NCI-H1930 (cell line): ENCODE data around the gene FBXO3.
"Not testable (repeated sequence)": the region's sequence is repeated elsewhere in the genome, so short reads cannot be mapped to it uniquely, and the experiment has no call there.

Source experiments
- DNase-seq, 2 experiments: peaks; one replicate each; lab custom pipeline; 2025; lab: John Stamatoyannopoulos, UW

FBXO3 gene

GRCh38 chr11:33772300-33772699 is 2.0 kb downstream of the FBXO3 start:
- DNase-seq, result no peak

DNA sequence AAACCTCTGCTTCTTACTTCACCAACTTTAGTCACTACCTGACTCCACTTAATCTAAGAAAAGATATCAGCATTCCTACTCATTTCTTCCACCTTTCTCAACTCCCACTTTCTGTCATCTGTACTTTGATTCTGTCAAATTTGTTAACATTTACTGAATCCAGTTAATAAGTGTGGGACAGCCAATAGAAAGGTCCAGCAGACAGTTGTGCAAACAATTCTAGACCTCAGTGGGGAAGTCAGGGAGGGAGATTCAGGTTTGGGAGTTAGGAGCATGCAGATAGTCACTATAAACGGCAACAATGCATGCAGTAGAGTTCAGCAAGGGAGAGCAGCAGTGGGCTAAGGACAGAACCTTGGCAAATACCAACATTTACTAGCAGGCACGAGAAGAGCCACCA is 4.1 kb downstream of the FBXO3 start:
- no peak for DNase-seq

- no peak for DNase-seq
Observed at GRCh38 chr11:33769542-33769941, 4.8 kb downstream of the FBXO3 start.

- DNase-seq, result no peak
Observed at GRCh38 chr11:33767624-33768023, 6.7 kb downstream of the FBXO3 start.

DNA sequence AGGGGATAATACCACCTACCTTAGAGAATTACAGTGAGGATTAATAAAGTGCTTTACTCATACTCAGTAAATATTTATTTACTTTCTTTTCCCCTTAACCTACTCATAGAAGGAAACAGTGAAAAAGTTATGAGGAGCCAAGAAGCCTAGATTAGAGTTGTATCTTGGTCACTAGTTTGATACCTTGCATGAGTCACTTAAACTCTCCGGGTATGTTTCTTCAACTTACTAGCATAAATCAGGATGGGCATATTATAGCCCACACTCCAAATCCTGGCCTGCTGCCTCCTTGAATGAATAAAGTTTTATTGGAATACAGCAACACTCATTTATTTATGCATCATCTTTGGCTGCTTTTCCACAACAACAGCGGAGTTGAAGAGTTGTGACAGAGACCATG is 8.2 kb downstream of the FBXO3 start:
- DNase-seq, result no peak

GRCh38 chr11:33761471-33761870 is 12.8 kb downstream of the FBXO3 start:
- no peak for DNase-seq

DNA sequence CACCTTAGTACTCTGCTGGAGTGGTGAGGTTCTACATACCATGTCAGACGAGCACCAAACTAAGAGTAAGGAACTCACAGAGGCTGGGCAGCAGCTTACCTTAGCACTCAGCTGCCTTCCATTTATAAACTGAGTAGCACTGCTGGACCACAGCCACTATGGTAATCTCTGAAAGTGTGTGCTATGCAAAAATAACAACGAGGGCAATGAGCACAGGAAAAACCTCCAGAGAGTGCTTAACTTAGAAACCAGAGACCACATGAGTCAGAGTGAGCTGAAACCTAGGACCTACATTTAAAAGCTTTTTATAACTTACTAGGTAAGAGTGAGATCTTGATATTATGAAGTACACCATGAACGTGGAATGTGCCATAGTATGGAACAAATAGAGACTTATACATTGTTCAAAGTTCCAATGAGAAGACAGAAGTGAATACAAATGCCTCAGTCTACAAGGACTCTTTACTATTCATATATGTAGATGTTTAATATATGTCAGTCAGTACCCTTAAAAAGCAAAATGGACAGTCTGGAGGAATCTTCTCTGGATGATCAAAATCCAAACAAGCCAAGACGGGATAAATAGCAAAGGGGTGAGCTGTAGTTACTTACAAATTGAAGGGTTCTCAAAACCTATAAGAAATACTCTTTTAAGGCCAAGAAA is 20.9 kb downstream of the FBXO3 start:
- DNase-seq, result no peak

- no peak for DNase-seq
Observed at GRCh38 chr11:33751878-33752277, 22.4 kb downstream of the FBXO3 start.

DNA sequence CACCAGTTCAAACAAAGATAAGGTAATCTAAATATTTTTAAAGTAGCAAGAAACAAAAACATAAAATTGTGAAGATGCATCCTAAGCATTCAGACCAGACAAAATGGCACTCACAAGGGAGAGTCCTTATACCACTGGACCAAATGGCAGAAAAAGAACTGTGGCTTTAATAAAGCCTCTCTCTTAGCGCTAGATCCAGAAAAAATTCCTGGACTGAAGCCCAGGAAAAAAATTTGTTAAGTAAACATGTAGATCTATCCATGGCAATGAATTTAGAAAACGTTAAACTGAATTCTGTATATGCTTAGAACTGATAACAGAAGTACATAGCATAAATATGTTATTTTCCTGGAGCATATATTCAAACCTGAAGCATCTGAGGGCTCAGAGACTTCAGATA is 26.3 kb downstream of the FBXO3 start:
- no peak for DNase-seq

GRCh38 chr11:33743291-33743690 is 31.0 kb downstream of the FBXO3 start:
- no peak for DNase-seq

GRCh38 chr11:33742249-33742851 is 32.0 kb downstream of the FBXO3 start:
- no peak for DNase-seq

DNA sequence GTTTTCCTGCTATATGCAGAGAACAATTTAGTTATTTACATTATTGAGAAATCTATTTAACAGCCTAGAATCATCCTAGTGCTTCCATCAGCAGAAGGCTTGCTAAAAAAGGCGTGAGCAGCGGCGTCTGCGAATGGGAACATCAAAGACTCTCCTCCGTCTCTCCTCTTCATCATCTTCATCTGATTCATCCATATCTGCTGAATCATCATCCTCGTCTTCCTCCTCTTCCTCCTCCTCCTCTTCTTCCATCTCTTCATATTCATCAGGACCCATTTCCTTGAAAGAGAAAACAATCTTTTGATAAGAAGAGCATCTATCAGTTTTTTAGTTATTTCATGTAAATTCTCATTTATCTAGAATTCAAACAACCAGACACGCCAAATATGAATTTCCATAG is 32.5 kb downstream of the FBXO3 start:
- no peak for DNase-seq

- DNase-seq, result no peak
Observed at GRCh38 chr11:33737362-33737821, 36.9 kb downstream of the FBXO3 start.

- DNase-seq, result peak; percentile 75 to 88
Observed at GRCh38 chr11:33736148-33736812, 38.0 kb downstream of the FBXO3 start, which contains the start of gene CD59. CD59 (minus strand) TSS chr11:33736423; CDS start chr11:33722445, 13,978 bp downstream.

DNA sequence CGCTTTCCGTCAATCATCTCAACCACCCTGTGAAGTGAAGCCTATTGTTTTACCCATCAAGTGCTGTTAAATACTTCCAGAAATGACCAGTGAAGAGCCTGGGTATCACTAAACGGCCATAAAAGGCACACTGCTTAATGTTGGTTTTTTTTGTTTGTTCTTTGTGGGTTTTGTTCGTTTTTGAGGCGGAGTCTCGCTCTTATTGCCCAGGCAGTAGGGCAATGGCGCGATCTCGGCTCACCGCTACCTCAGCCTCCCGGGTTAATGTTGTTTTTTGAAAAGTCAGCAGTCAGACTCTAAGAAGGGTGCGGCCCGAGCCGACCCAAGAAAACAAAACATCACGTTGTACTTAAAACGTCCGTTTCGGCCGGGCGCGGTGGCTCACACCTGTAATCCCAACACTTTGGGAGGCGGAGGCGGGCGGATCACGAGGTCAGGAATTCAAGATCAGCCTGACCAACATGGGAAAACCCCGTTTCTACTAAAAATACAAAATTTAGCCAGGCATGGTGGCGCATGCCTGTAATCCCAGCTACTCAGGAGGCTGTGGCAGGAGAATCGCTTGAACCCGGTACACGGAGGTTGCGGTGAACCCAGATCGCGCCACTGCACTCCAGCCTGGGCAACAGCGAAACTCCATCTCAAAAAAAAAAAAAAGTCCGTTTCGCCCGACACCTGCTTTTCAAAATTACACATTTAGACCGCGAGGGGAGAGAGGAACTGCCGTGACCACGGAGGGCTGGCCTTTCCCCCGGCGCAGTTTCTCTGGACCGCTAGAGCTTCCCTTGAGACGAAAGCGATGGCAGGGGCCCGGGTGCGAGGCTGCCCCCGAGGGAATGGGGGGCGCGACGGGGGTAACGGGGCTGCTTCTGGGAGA is 38.8 kb downstream of the FBXO3 start:
- peak in 1 of 2 experiments; percentile 11 for DNase-seq

DNA sequence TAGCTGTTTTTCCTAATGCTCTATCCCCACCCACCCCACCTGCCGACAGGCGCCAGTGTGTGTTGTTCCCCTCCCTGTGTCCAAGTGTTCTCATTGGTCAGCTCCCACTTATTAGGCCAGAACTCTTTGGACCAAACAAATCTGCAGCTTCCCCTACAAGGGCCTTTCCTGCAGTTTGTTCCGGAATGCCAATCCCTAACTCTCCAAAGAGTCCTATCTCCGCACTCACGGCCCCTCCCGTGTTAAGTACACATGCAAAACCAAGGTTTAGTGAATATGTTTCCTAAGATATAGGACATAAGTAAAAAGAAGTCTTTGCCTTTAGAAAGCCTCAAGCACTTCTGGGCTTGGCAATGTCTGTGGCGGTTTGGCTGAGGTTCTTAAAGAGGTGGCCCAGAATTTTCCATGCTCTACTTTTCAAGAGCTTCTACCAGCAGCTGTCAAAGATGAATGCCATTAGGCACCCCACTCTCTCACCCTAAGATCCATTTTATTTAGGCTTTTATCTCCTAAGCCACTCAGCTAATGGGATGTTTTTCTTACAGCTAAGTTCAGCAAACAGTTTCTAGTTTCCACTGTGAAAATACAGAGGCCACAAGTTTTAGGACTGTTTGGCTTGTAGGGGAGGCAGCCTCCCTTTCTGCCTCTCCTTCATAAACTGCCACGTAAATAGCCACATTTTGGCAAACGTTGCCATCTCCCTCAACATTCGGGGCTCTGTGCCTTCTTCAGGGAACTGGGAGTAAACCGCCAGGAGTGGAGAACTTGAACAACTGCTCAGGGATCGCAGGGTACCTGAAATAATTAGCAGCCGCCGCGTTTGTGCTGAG is 39.7 kb downstream of the FBXO3 start:
- no peak for DNase-seq

DNA sequence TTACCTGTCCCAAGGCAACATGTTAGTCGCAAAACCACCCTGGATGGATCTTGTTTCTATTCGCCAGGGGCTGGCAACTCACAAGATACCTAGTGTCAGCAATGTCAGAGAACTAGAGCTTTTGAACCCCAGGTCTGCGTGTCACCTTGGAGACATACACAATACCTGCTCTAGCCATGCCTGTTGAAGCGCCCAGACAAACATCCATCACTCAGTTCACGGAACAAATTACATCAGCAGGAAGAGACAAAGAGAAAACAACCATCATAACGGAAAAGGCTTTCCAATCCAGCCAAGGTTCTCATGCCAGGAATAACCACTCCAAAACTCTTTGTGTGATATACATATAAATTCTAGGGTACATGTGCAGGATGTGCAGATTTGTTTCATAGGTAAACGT is 40.3 kb downstream of the FBXO3 start:
- DNase-seq, result no peak

DNA sequence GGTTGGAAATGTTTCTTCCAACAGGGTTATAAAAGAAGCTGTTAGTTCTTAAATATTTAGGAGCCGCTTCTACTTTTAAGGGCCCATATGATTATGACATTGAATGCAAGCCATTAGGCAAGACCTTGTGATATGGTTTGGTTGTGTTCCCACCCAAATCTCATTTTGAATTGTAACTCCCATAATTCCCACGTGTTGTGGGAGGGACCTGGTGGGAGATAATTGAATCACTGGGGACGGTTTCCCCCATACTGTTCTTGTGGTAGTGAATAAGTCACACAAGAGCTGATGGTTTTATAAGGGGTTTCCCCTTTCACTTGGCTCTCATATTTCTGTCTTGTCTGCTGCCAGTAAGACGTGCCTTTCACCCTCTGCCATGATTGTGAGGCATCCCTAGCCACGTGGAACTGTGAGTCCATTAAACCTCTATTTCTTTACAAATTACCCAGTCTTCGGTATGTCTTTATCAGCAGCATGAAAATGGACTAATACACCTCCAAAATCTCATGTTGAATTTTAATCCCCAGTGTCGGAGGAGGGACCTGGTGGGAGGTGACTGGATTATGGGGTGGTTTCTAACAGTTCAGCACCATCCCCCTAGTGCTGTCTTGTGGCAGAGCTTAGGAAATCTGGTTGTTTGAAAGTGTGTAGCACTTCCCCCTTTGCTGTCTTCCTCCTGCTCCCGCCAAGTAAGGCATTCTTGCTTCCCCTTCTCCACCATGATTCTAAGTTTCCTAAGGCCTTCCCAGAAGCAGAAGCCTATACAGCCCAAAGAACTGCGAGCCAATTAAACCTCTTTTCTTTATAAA is 42.4 kb downstream of the FBXO3 start:
- no peak for DNase-seq

DNA sequence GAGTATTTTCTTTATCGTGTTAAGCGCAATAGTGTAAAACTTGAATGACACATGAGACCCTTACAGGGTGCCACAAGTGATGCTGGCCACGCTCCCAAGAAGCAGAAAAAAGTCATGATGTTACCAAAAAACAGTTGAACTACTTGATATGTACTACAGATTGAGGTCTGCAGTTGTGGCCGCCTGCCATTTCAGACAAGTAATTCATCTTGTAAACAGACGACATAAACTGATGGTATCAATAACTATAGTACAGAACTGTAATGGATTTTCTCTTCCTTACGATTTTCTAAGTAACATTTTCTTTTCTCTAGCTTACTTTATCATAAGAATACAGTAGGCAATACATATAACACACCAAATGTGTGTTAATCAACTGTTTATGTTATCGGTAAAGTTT is 43.6 kb downstream of the FBXO3 start:
- DNase-seq, result no peak

GRCh38 chr11:33729072-33729664 is 45.2 kb downstream of the FBXO3 start:
- DNase-seq, result not testable (repeated sequence)
